ENCODE data around the gene SAA4.

The SAA4 gene

GRCh38 chr11:18245396-18245795 is 8.8 kb upstream of the SAA4 start:
- no peak for DNase-seq (ENCODE audit: low read depth)
- TF ChIP-seq CTCF (IDR thresholded peaks at IDR 0.05; ENCODE audit: control insufficient read depth, extremely low read depth, insufficient read depth): no peak
- no peak overlapping the region for H3K4me3 ChIP-seq (ENCODE audit: low read depth, low read length)

- peak; percentile 73 for TF ChIP-seq CTCF (IDR thresholded peaks at IDR 0.05; ENCODE audit: control insufficient read depth, extremely low read depth, insufficient read depth)
- no peak overlapping the region for H3K4me3 ChIP-seq (ENCODE audit: low read depth, low read length)
Observed at GRCh38 chr11:18243783-18244362, 7.3 kb upstream of the SAA4 start.

DNA sequence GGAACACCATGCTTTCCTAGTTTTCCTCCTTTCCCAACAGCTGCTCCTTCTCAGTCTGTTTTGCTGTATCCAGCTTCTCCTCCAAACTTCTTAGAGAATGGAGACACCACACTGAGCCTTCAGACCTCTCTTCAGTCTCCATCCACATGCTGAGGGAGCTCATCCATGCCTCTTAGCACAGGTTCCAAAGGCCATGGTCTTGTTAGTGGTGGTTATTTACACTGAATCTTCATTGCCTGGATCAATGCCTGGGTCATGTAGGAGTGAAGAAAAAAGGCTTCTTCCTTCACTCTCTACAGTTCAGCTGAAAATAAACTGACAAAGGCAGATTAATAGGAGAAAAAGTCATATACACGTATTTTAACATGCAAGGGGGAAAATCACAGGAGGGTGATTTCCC is 3.1 kb upstream of the SAA4 start:
- no peak overlapping the region for H3K4me3 ChIP-seq (ENCODE audit: low read depth, low read length)
- no peak for DNase-seq (ENCODE audit: low read depth)
- TF ChIP-seq CTCF (IDR thresholded peaks at IDR 0.05; ENCODE audit: control insufficient read depth, extremely low read depth, insufficient read depth): no peak

More at GRCh38 chr11:18243783-18244362, 7.3 kb upstream of the SAA4 start:
- peak; percentile 43 for DNase-seq (ENCODE audit: low read depth)

DNA sequence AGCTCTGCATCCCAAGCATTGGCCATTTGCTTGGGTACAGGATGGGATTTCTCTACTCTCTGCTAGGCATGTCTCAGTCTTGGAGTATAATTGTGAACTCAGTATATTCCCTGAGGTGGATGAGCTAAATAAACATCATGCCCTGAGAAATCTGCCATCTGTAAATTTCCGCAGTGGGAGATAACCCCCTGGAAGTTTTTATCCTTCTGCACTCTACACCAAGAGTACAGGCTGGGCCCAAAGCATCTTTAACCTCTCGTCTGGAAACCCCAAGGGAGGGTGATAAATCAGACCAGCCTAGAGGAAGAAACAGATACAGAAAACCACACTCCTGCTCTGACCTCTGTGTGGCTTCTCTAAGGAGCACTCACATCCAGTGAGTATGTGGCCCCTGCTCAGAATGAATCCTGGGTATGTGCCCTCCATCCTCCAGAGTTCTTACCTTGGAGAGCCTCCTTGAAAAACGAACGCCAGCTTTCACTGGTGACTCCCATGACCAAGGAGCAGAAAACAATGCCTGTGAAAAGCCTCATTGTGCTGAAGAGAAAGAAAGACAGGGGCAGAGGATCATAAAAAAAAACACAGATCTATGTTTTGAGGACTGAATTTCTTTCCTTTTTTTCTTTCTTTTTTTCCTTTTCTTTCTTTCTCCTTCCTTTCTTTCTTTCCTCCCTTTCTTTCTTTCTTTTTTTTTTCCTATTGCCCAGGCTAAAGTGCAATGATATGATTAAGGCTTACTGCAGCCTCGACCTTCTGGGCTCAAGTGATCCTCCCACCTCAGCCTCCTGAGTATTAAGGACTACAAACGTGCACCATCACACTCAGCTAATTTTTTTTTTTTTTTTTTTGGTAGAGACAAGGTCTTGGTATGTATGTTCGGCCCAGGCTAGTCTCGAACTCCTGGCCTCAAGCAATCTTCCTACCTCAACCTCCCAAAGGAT is 938 bp downstream of the SAA4 start:
- H3K4me3 ChIP-seq (ENCODE audit: low read depth, low read length): no peak overlapping the region
- DNase-seq (ENCODE audit: low read depth): no peak
- TF ChIP-seq CTCF (IDR thresholded peaks at IDR 0.05; ENCODE audit: control insufficient read depth, extremely low read depth, insufficient read depth): no peak

GRCh38 chr11:18233912-18234311 is 2.7 kb downstream of the SAA4 start:
- DNase-seq (ENCODE audit: low read depth): no peak
- no peak overlapping the region for H3K4me3 ChIP-seq (ENCODE audit: low read depth, low read length)
- no peak for TF ChIP-seq CTCF (IDR thresholded peaks at IDR 0.05; ENCODE audit: control insufficient read depth, extremely low read depth, insufficient read depth)

DNA sequence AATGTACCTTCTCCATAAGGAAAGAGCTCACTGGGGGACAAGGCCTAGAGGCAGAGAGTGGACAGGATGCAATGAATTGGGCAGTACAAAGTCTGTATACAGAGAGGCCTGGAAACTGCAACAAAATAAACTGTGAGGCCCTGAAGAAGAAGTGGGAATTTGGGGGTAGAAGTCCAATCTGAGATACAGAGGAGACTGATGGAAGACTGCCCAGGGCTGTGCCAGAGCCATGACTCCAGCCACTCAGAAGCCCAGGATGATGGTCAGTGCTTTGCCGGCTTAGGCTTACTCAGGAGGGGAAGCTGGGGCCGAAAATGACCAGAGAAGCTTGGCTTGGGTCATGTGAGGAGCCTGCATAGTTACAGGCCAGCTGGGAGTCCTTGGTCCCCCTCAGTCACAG is 5.7 kb downstream of the SAA4 start:
- H3K4me3 ChIP-seq (ENCODE audit: low read depth, low read length): no peak overlapping the region
- TF ChIP-seq CTCF (IDR thresholded peaks at IDR 0.05; ENCODE audit: control insufficient read depth, extremely low read depth, insufficient read depth): no peak

More for the DNA sequence above, 5.7 kb downstream of the SAA4 start:
- DNase-seq (ENCODE audit: low read depth): no peak

Data from LNCaP clone FGC (cell line).